Measurements from ENCODE around the gene METTL2A. TPM values are rescaled to one million over a fixed set of nuclear protein-coding genes. Genes with fewer than 3 reads are reported as not detected.
A peak's percentile ranks its signal among the peaks of the same experiment; 100 is the strongest.
"Not testable (repeated sequence)": the region's sequence is repeated elsewhere in the genome, so short reads cannot be mapped to it uniquely, and the experiment has no call there.

The METTL2A gene
- total and polyA plus RNA-seq, 10 of the 15 experiments (the other 5 are each of a cell fraction or from before 2014, with no cell fraction given), result 19.7 to 34.0 (median 25.3) TPM

DNA sequence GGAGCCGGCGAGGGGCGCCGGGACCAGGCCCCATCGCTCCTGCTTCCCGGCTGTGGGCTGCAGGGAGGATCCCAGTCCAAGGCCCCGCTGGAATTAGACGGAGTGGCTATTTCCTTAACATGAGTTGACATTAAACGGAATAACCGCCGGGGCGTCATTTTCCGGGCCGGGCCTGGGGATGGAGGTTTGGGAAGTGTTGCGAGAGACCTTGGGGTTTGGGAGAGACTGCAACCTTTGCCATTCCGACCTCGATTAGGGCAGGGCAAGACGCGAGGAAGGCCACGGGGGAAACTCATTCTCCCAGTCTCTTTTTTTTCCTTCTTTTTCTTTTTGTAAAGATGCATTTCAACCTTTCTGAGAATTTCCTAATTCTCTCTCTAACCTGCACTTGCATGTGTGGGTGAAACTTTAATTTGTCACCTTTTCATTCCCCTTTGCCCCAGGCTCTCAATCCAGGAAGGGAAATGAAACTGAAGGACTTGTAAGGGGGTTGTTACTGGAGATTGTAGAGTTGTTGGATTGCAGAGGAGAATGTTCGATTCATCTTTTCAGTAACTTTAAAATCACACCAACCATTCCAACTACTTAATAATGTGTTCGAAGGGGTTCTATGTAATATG, 56.1 kb downstream of the METTL2A start:
- H2AFZ ChIP-seq (ENCODE audit: control insufficient read depth, low read depth, low read length); in situ Hi-C loops (cut with MboI); H3K27me3 ChIP-seq (replicated peaks in 1 of 2; ENCODE audit: control insufficient read depth in 2 of 2, insufficient read depth in 2 of 2, low read length in 1 of 2); ATAC-seq; SMC1A ChIA-PET (ENCODE audit: uncharacterized antibody, unreplicated experiment); CTCF ChIA-PET; H4K20me1 ChIP-seq (ENCODE audit: control insufficient read depth, insufficient read depth); H3K9me3 ChIP-seq (replicated peaks; ENCODE audit: control insufficient read depth, insufficient read depth, low read length); H3K4me1 ChIP-seq (ENCODE audit: control insufficient read depth, insufficient read depth, low read length); intact Hi-C loops (cut with micrococcal nuclease; ENCODE audit: unreplicated experiment); H3K36me3 ChIP-seq (ENCODE audit: control insufficient read depth in 2 of 2, insufficient read depth in 2 of 2, low read length in 1 of 2); DNase-seq (ENCODE audit: low read depth, low spot score): not testable (repeated sequence)
- Histone ChIP-seq H3K27ac (ENCODE audit: control insufficient read depth, insufficient read depth) (peak overlapping the region; percentile 72), H3K4me2 (ENCODE audit: control insufficient read depth, insufficient read depth) (peak overlapping the region; percentile 42; the same call in 1 of the 2 replicates), H3K4me3 (peak overlapping the region; percentile 57), H3K79me2 (ENCODE audit: control insufficient read depth, insufficient read depth, low read length) (peaks cover 48% of the 10 kb centered on the region), H3K9ac (ENCODE audit: control insufficient read depth, insufficient read depth, low read length) (peak overlapping the region; percentile 83)
- POLR2A ChIA-PET, result interaction anchor here (0.6 kb wide), 1 partner anchor 21 kb away, joined by 4 read pairs; no protein-coding TSS in a partner anchor
- BruUV-seq (replicated peaks), result TSS peak; percentile 65
- whole genome bisulfite sequencing (ENCODE audit: insufficient coverage, insufficient replicate concordance, low lambda C conversion rate, missing lambda C conversion rate), result 2% methylated on average over 22 of the region's 22 CpGs
- peak; percentile 43; the same call in 1 of the 2 replicates for TF ChIP-seq SPI1 (IDR thresholded peaks at IDR 0.05; ENCODE audit: borderline replicate concordance, insufficient read depth, low read depth, low read length)
- peak; percentile 85 for FAIRE-seq
- RAD21 ChIA-PET (ENCODE audit: unreplicated experiment), result interaction anchor here (1.2 kb wide), 1 partner anchor 58 kb away, joined by 6 read pairs; no protein-coding TSS in a partner anchor

DNA sequence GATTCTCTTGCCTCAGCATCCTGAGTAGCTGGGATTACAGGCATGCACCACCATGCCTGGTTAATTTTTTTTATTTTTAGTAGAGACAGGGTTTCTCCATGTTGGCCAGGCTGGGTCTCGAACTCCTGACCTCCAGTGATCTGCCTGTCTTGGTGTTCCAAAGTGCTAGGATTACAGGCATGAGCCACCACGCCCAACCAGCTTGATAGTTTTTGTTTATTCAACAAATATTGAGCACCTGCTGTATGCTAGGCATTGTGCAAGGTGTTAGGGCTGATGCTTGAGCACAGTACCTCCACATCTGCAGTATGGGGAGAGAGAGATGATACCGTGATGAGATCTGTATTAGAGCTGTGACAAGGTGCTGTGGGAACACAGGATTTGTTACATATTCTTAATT, 58.9 kb downstream of the METTL2A start:
- H3K79me2 ChIP-seq (ENCODE audit: control insufficient read depth, insufficient read depth, low read length), result peaks cover 51% of the 10 kb centered on the region
- H2AFZ ChIP-seq (ENCODE audit: control insufficient read depth, low read depth, low read length); H3K9me3 ChIP-seq (replicated peaks; ENCODE audit: control insufficient read depth, insufficient read depth, low read length); FAIRE-seq; intact Hi-C loops (cut with micrococcal nuclease; ENCODE audit: unreplicated experiment); H3K4me1 ChIP-seq (ENCODE audit: control insufficient read depth, insufficient read depth, low read length); H3K4me2 ChIP-seq (ENCODE audit: control insufficient read depth, insufficient read depth); H3K36me3 ChIP-seq (ENCODE audit: control insufficient read depth in 2 of 2, insufficient read depth in 2 of 2, low read length in 1 of 2); in situ Hi-C loops (cut with MboI); H3K27ac ChIP-seq (ENCODE audit: control insufficient read depth, insufficient read depth); BruUV-seq (replicated peaks); H3K9ac ChIP-seq (ENCODE audit: control insufficient read depth, insufficient read depth, low read length); DNase-seq (ENCODE audit: low read depth, low spot score); ATAC-seq; H3K27me3 ChIP-seq (replicated peaks in 1 of 2; ENCODE audit: control insufficient read depth in 2 of 2, insufficient read depth in 2 of 2, low read length in 1 of 2); H4K20me1 ChIP-seq (ENCODE audit: control insufficient read depth, insufficient read depth): not testable (repeated sequence)
- POLR2A ChIA-PET, result interaction anchor here (0.8 to 1.4 kb wide), 2 partner anchors 24 to 27 kb away, joined by 3 to 4 read pairs; no protein-coding TSS in a partner anchor
- peak overlapping the region; percentile 22; the same call in 1 of the 2 replicates for H3K4me3 ChIP-seq
- CTCF ChIA-PET, result interaction anchor here (0.6 to 4.7 kb wide), 2 partner anchors 60 to 66 kb away, joined by 3 to 43 read pairs; partner anchors contain the start of gene METTL2A
- 68% methylated on average over 3 of the region's 3 CpGs for WGBS (ENCODE audit: insufficient coverage, insufficient replicate concordance, low lambda C conversion rate, missing lambda C conversion rate)
- SMC1A ChIA-PET (ENCODE audit: uncharacterized antibody, unreplicated experiment), result interaction anchor here (1.2 to 3.1 kb wide), 3 partner anchors 27 to 61 kb away, joined by 3 to 19 read pairs (median 3); partner anchors contain the start of gene METTL2A
- RAD21 ChIA-PET (ENCODE audit: unreplicated experiment), result interaction anchor here (1.5 to 2.6 kb wide), 2 partner anchors 29 to 61 kb away, joined by 4 to 10 read pairs; no protein-coding TSS in a partner anchor

DNA sequence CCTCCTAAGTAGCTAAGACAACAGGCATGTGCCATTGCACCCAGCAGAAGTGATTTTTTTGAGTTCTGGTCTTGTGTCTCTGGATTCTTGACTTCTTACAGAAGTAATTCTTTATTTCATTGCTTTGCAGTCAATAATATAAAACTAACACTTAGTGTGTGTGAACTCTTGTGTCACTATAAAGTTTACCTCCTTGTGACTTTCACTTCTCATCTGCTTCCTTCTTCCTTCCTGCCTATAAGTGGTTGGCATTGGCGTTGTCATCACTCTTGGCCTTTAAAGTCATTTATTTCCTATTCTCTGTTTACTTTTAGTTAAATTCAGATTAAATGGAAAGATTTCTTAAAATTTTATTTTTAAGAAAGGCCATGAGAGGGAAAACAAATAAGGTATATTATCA, 67.3 kb downstream of the METTL2A start:
- H3K27me3 ChIP-seq (replicated peaks in 1 of 2; ENCODE audit: control insufficient read depth in 2 of 2, insufficient read depth in 2 of 2, low read length in 1 of 2); in situ Hi-C loops (cut with MboI); H3K4me1 ChIP-seq (ENCODE audit: control insufficient read depth, insufficient read depth, low read length); intact Hi-C loops (cut with micrococcal nuclease; ENCODE audit: unreplicated experiment); SMC1A ChIA-PET (ENCODE audit: uncharacterized antibody, unreplicated experiment); H3K27ac ChIP-seq (ENCODE audit: control insufficient read depth, insufficient read depth); H3K9ac ChIP-seq (ENCODE audit: control insufficient read depth, insufficient read depth, low read length); H3K9me3 ChIP-seq (replicated peaks; ENCODE audit: control insufficient read depth, insufficient read depth, low read length); FAIRE-seq; H2AFZ ChIP-seq (ENCODE audit: control insufficient read depth, low read depth, low read length); H3K36me3 ChIP-seq (ENCODE audit: control insufficient read depth in 2 of 2, insufficient read depth in 2 of 2, low read length in 1 of 2); BruUV-seq (replicated peaks); DNase-seq (ENCODE audit: low read depth, low spot score); H3K4me2 ChIP-seq (ENCODE audit: control insufficient read depth, insufficient read depth); POLR2A ChIA-PET; H4K20me1 ChIP-seq (ENCODE audit: control insufficient read depth, insufficient read depth); ATAC-seq; H3K4me3 ChIP-seq: not testable (repeated sequence)
- H3K79me2 ChIP-seq (ENCODE audit: control insufficient read depth, insufficient read depth, low read length), result peaks cover 51% of the 10 kb centered on the region
- 44% methylated on average over 1 of the region's 1 CpG for WGBS (ENCODE audit: insufficient coverage, insufficient replicate concordance, low lambda C conversion rate, missing lambda C conversion rate)
- RAD21 ChIA-PET (ENCODE audit: unreplicated experiment), result interaction anchor here (2.2 kb wide), 1 partner anchor 69 kb away, joined by 10 read pairs; no protein-coding TSS in a partner anchor
- CTCF ChIA-PET, result interaction anchor here (2.1 kb wide), 1 partner anchor 69 kb away, joined by 11 read pairs; no protein-coding TSS in a partner anchor

All from GM12878 (cell line).